Inferior parietal cortex (tissue), 1 donor: ENCODE data around the gene DGKB.

Source experiments
- DNase-seq: peaks from one replicate; pipeline ENCODE4 v3.0.0-alpha.2; 2016; ENCODE audit errors: extremely low spot score

The DGKB gene

GRCh38 chr7:14821757-14822480, 80.6 kb downstream of the DGKB start:
- DNase-seq, result no peak

GRCh38 chr7:14818871-14819270, 83.7 kb downstream of the DGKB start:
- DNase-seq, result no peak

- no peak for DNase-seq
Measured at GRCh38 chr7:14817829-14818614, 84.5 kb downstream of the DGKB start.

GRCh38 chr7:14807507-14807906, 95.0 kb downstream of the DGKB start:
- no peak for DNase-seq

- no peak for DNase-seq
Measured at GRCh38 chr7:14806891-14807290, 95.7 kb downstream of the DGKB start.

GRCh38 chr7:14805105-14805719, 97.3 kb downstream of the DGKB start:
- no peak for DNase-seq

- DNase-seq, result no peak
Measured at GRCh38 chr7:14800664-14801063, 101.9 kb downstream of the DGKB start.

- no peak for DNase-seq
Measured at GRCh38 chr7:14793151-14793550, 109.4 kb downstream of the DGKB start.

- DNase-seq, result no peak
Measured at GRCh38 chr7:14787551-14787950, 115.0 kb downstream of the DGKB start.

- no peak for DNase-seq
Measured at GRCh38 chr7:14786314-14786895, 116.1 kb downstream of the DGKB start.

GRCh38 chr7:14777806-14778205, 124.7 kb downstream of the DGKB start:
- no peak for DNase-seq

GRCh38 chr7:14776266-14776665, 126.3 kb downstream of the DGKB start:
- no peak for DNase-seq

GRCh38 chr7:14773729-14774271, 128.8 kb downstream of the DGKB start:
- no peak for DNase-seq

- no peak for DNase-seq
Measured at GRCh38 chr7:14770614-14771013, 131.9 kb downstream of the DGKB start.

- no peak for DNase-seq
Measured at GRCh38 chr7:14769261-14769660, 133.3 kb downstream of the DGKB start.

GRCh38 chr7:14767716-14768425, 134.7 kb downstream of the DGKB start:
- no peak for DNase-seq

- no peak for DNase-seq
Measured at GRCh38 chr7:14766747-14767146, 135.8 kb downstream of the DGKB start.

GRCh38 chr7:14765731-14766130, 136.8 kb downstream of the DGKB start:
- DNase-seq, result no peak

- DNase-seq, result no peak
Measured at GRCh38 chr7:14762561-14762960, 140.0 kb downstream of the DGKB start.

GRCh38 chr7:14761510-14762296, 140.8 kb downstream of the DGKB start:
- DNase-seq, result peak; percentile 45
